SKM-1 (cell line): ENCODE measurements around the gene TBC1D12.
A peak's percentile ranks its signal among the peaks of the same experiment; 100 is the strongest.
"Not testable (repeated sequence)": the region's sequence is repeated elsewhere in the genome, so short reads cannot be mapped to it uniquely, and the experiment has no call there.

ENCODE experiments used
- DNase-seq: peaks from one replicate; lab custom pipeline; 2025; ENCODE audit not compliant: unreplicated experiment; lab: John Stamatoyannopoulos, UW

The TBC1D12 gene

DNA sequence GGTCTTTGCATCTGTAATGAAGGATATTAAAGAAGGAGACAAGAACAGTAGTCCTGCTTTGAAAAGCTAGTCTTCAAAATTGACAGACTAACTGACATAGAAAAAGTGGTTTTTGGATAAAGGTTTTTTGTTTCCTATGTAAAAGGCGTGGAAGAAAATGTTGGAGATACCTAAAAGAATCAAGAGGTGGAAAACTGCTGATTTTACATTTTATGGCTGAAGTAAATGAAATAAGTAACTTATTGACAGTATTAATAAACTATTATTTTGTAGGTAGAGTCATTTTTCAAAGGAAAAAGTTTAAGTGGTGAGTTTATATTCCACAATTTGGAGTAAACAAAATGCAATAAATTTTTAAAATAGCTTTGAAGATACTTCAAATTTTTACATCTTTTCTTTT is 130.7 kb downstream of the TBC1D12 start:
- no peak for DNase-seq

DNA sequence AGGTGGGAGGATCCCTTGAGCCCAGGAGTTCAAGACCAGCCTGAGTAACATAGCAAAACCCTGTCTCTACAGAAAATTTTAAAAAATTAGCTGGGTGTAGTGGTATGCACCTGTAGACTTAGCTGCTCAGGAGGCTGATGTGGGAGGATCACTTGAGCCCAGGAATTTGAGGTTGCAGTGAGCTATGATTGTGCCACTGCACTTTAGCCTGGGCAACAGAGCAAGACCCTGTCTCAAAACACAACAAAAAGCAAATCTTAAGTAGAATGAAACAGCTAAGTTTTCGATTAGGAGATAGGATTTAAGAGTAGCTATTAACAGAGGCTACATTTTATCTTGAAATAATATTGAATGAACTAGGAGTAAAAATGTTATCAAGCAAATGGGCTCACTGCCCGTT is 139.9 kb downstream of the TBC1D12 start:
- DNase-seq, result not testable (repeated sequence)

DNA sequence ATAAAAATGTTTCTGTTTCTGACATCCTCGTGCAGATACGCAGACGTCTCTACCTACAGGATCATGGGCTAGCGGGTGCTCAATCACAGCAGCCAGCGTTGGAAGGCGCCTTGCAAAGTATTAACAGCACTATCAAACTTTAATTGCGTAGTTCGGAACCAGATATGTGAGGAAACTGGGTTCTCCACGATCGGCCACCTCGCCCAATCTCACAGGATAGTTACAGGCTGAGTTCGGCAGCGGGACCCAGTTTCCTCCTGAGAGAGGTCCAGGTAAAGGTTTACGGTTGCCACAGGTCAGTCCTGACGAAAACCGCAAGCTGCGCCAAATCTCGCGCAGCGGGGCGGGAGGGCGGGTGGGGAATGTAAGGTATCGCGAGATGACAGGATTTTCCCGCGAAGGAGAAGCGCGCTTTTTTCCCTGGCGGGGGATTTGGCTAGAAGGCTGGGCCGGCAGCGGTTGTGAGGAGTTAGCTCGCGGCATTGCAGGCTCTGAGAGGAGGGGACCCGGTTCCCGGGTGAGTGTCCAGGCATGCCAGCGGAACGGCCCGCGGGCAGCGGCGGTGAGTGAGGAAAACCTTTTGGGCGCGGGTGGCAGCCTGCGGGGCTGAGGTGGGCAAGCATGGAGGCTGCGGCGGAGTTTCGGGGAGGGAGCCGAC is 143.2 kb downstream of the TBC1D12 start, which contains the start of gene HELLS:
TSS of gene HELLS (plus strand) at position 398 of the 658 bp plus-strand sequence. CDS start at position 532, 134 bp downstream.
- peak; percentile 77 for DNase-seq

DNA sequence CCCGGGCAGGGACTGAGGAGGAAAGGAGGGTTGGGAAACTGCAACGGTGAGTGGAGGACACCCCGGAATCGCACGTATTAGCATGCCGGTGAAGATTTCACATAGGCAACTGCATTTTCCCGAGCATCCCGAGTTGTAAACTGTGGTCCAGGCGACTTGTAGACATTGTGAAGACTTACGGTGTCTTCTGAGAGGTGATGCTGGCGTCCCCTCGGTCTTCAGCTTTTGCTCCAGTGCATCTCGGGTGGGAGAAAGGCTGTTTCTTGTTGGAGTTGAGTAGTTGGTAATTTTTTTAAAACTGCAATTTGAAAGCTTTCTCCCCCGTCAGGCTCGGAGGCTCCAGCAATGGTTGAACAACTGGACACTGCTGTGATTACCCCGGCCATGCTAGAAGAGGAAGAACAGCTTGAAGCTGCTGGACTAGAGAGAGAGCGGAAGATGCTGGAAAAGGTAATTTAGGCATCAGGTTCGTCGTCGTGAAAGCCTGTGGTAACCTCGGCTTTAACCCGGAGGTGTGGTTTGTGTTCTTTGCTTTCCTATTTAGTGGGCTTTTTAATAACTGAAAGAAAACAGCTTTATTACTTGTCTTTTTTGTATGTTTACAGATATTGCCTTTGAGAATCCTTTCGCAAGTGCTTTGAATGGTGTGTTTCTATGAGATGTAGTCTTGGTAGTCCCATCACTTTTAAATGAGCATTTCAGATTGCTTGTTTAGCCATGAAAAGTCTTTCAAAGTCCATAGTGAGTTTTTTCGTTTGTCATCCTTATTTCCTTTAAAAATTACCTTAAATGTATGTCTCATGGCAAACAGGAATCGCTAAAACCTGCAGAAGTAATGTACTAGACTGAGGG is 143.9 kb downstream of the TBC1D12 start:
- DNase-seq, result peak; percentile 33

DNA sequence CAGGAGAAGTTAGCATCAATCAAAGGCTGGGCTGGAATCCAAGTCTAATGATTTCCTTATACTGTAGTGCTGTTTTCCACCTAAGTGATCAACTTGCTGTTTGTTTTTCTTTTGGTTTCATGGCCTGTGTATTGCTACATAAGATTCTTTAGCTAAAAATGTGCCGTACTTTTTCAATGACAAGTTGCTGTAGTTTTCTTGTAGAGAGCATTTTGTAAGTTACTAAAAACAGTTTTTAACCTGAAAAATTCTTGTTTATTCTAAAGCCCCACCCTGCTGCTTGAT is 144.5 kb downstream of the TBC1D12 start:
- DNase-seq, result no peak

DNA sequence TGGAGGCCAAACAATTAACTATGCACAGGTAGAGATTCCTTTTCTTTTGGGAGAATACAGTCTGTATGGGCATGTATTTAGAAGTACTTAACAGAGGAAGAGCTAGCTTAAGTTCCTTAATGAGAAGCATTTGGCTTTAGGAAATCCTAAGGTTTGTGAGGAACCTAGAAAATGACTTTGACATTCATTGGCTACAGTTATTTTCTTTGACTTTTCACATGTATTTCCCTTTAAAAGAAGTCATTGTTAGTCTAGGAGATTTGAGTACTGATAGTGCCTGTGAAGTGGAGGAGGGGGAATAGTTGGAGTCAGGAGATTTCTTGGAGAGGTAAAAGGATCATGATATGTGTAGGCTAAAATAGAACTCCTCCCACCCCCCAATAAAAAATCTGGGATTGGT is 146.9 kb downstream of the TBC1D12 start:
- no peak for DNase-seq

DNA sequence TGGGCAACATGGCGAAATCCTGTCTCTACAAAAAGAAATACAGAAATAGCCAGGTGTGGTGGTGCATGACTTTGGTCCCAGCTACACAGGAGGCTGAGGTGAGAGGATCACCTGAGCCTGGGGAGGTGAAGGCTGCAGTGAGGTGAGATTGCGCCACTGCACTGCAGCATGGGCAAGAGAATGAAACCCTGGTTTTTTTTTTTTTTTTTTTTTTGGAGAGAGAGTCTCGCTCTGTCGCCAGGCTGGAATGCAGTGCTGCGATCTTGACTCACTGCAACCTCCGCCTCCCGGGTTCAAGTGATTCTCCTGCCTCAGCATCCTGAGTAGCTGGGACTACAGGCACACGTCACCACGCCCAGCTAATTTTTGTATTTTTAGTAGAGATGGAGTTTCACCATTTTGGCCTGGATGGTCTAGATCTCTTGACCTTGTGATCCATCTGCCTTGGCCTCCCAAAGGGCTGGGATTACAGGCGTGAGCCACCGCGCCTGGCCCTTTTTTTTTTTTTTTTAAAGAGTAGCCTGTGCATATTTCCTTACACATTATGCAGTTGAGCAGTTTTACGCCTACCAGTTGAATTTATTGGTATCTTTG is 165.5 kb downstream of the TBC1D12 start:
- DNase-seq, result not testable (repeated sequence)

DNA sequence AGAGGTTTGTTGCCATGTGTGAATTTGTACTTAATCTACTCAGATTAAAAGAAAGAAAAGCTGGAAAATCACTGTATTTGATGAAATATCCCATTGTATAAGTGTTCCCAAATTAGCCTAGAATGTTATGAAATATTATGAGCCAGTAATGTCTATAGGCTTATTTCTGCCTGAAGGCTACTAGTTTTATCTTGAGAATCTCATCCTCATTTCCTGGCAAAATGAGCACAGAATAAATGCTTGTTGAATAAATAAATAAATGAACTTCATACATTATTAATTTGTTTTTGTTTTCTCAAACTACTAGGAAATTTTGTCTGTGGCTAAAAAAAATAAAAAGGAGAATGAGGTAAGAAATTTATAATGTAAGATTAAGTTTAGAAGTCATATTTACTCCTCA is 168.7 kb downstream of the TBC1D12 start:
- no peak for DNase-seq

DNA sequence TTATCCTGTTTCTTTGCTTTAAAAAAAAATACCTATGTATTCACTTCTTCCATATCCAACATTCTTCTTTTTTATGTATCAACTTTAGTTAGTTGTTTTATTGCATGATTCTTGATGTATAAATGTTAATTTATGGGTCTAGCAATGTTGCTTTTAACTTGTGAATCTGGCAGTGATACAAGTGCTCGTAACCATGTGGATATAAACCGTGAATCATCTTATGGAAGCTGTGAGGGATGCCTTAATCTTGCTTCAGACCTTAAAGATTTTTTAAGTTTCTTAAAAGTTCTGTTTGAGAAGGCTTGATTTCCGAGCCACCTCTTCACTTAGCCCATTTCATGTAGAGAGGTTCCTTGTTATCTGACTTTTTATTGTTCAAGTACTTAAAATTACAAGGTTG is 169.2 kb downstream of the TBC1D12 start:
- DNase-seq, result no peak

DNA sequence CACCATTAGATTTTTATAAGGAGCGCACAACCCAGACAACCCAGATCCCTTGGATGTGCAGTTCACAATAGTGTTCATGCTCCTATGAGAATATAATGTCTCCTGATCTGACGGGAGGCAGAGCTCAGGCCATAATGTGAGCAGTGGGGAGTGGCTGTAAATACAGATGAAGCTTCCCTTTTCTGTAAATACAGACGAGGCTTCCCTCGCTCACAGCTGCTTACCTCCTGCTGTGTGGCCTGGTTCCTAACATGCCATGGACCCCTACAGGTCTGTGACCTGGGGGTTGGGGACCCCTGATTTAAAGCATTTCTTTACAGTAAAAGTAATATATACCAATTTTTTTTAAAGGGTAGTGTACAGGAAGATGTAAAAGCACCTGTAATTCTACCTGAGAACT is 176.4 kb downstream of the TBC1D12 start:
- DNase-seq, result no peak

DNA sequence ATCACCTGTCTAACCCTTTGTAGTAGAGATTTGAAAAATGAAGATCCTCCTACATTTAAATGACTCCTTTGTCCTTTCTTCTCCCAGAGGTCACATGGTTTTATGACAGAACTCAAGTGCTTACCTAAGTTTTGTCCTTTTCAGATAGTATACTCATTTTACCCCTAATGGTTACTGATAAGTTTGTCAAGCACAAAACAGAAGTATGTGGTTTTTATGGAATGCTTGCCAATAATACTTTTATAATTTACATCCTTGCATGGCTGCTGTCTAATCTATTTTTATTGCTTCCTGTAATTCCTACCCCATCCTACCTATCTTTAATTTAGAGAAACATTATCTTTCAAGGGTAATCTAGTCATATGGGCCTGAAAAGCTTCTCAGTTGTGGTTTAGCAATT is 180.8 kb downstream of the TBC1D12 start:
- DNase-seq, result no peak
